ENCODE data around the gene NCAN. TPM values are rescaled to one million over a fixed set of nuclear protein-coding genes. Genes with fewer than 3 reads are reported as not detected.

The NCAN gene
- total RNA-seq, 1 donor from 2014 or later, result not detected

- DNase-seq, result no peak
- Histone ChIP-seq H3K4me3 (no peak overlapping the region), H3K36me3 (peaks cover 61% of the 10 kb centered on the region), H3K27me3 (ENCODE audit: low read depth) (no peaks in the 10 kb centered on the region), H3K27ac (no peak overlapping the region), H3K4me1 (no peaks in the 10 kb centered on the region), H3K9me3 (peaks cover 6% of the 10 kb centered on the region)
- intact Hi-C loops (cut with DNase I), result no loop called here
- no peak for TF ChIP-seq CTCF (IDR thresholded peaks at IDR 0.05)
- ATAC-seq, result no peak
Measured at GRCh38 chr19:19179548-19180441, 32.0 kb upstream of the NCAN start.

GRCh38 chr19:19181488-19181998 is 30.2 kb upstream of the NCAN start:
- Histone ChIP-seq H3K4me3 (no peak overlapping the region), H3K36me3 (peaks cover 61% of the 10 kb centered on the region), H3K27ac (no peak overlapping the region), H3K27me3 (ENCODE audit: low read depth) (no peaks in the 10 kb centered on the region), H3K4me1 (no peaks in the 10 kb centered on the region), H3K9me3 (peaks cover 6% of the 10 kb centered on the region)
- no peak for ATAC-seq
- no peak for DNase-seq
- intact Hi-C loops (cut with DNase I), result no loop called here
- TF ChIP-seq CTCF (IDR thresholded peaks at IDR 0.05), result no peak

- Histone ChIP-seq H3K9me3 (no peaks in the 10 kb centered on the region), H3K4me1 (peaks cover 21% of the 10 kb centered on the region), H3K4me3 (no peak overlapping the region), H3K27me3 (ENCODE audit: low read depth) (no peaks in the 10 kb centered on the region), H3K27ac (peak overlapping the region; percentile 8), H3K36me3 (peaks cover 29% of the 10 kb centered on the region)
- ATAC-seq (peak; percentile 77 to 80), DNase-seq (no peak)
- peak; percentile 62 for TF ChIP-seq CTCF (IDR thresholded peaks at IDR 0.05)
- intact Hi-C loops (cut with DNase I), result no loop called here
Measured at GRCh38 chr19:19185853-19186740, 25.7 kb upstream of the NCAN start.

- no peaks in the 10 kb centered on the region for H3K27me3 ChIP-seq (ENCODE audit: low read depth)
- no peak overlapping the region for H3K4me3 ChIP-seq
- H3K4me1 ChIP-seq, result peaks cover 24% of the 10 kb centered on the region
- H3K9me3 ChIP-seq, result no peaks in the 10 kb centered on the region
- H3K36me3 ChIP-seq, result peaks cover 23% of the 10 kb centered on the region
- no peak for ATAC-seq
- no peak for TF ChIP-seq CTCF (IDR thresholded peaks at IDR 0.05)
- H3K27ac ChIP-seq, result peak overlapping the region; percentile 8
- no peak for DNase-seq
- intact Hi-C loops (cut with DNase I), result no loop called here
Measured at GRCh38 chr19:19186742-19187141, 25.0 kb upstream of the NCAN start.

GRCh38 chr19:19191768-19192077 is 20.0 kb upstream of the NCAN start:
- no peak for ATAC-seq

More at GRCh38 chr19:19191768-19192077, 20.0 kb upstream of the NCAN start:
- TF ChIP-seq CTCF (IDR thresholded peaks at IDR 0.05), result no peak
- peak overlapping the region; percentile 99 for H3K4me3 ChIP-seq
- intact Hi-C loops (cut with DNase I), result no loop called here
- DNase-seq, result no peak
- peaks cover 11% of the 10 kb centered on the region for H3K36me3 ChIP-seq
- H3K27me3 ChIP-seq (ENCODE audit: low read depth), result no peaks in the 10 kb centered on the region
- peak overlapping the region; percentile 100 for H3K27ac ChIP-seq
- H3K9me3 ChIP-seq, result no peaks in the 10 kb centered on the region
- peaks cover 44% of the 10 kb centered on the region for H3K4me1 ChIP-seq
